Astrocyte of the cerebellum (primary cell): Measurements from ENCODE around the gene PNKP.

ENCODE experiments used
- DNase-seq: peaks from one replicate; pipeline ENCODE4 v3.0.0-alpha.2; 2011; ENCODE audit warnings: low read depth
- H3K4me3 ChIP-seq: 2 replicates; pipeline ENCODE4 v1.5.1; 2011; ENCODE audit warnings: mild to moderate bottlenecking, low read depth, low read length, moderate library complexity
- in situ Hi-C: cut with HindIII; loops from 2 replicates; pipeline ENCODE4 v1.10.0; 2017; ENCODE audit warnings: low sequenced_read_pairs
- TF ChIP-seq, protein P1 (sequence below): IDR thresholded peaks from 2 replicates; pipeline ENCODE4 v1.5.1; 2012; ENCODE audit warnings: low read length, low read depth, moderate library complexity, mild to moderate bottlenecking; ENCODE audit errors: missing control alignments

The PNKP gene

DNA sequence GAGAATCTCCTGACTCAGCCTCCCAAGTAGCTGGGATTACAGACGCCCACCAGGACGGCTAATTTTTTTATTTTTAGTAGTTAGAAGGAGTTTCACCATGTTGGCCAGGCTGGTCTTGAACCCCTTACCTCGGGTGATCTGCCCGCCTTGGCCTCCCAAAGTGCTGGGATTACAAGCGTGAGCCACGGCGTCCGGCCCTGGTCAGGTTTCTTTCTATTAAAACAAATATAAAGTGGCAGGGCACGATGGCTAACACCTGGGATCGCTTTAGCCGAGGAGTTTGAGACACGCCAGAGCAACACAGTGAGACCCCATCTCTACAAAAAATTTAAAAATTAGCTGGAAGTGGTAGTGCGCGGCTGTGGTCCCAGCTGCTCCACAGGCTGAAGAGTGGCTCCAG, 50.8 kb downstream of the PNKP start:
- H3K4me3 ChIP-seq, result no peak overlapping the region
- TF ChIP-seq, protein P1, sequence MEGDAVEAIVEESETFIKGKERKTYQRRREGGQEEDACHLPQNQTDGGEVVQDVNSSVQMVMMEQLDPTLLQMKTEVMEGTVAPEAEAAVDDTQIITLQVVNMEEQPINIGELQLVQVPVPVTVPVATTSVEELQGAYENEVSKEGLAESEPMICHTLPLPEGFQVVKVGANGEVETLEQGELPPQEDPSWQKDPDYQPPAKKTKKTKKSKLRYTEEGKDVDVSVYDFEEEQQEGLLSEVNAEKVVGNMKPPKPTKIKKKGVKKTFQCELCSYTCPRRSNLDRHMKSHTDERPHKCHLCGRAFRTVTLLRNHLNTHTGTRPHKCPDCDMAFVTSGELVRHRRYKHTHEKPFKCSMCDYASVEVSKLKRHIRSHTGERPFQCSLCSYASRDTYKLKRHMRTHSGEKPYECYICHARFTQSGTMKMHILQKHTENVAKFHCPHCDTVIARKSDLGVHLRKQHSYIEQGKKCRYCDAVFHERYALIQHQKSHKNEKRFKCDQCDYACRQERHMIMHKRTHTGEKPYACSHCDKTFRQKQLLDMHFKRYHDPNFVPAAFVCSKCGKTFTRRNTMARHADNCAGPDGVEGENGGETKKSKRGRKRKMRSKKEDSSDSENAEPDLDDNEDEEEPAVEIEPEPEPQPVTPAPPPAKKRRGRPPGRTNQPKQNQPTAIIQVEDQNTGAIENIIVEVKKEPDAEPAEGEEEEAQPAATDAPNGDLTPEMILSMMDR, result no peak
- DNase-seq, result no peak
- in situ Hi-C loops, result no loop called here

DNA sequence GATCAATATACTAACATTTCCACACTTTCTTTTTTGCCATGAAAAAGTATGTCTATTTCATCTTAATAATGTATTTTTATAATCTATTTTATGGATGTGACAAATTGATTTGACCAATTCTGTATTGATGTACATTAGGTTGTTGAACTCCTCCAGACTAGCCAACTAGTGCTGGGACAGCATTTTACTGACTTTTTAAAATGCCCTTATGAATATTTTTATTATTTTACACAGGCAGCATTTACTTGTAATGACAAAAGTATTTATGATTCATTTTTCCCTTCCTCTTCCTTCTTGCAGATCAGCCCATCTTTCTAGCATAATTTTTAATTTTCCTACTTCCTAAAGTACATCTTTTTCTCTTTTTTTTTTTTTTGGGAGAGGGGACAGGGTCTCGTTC, 53.4 kb downstream of the PNKP start:
- no peak for DNase-seq
- no peak overlapping the region for H3K4me3 ChIP-seq
- in situ Hi-C loops, result no loop called here
- TF ChIP-seq, protein P1, result no peak

DNA sequence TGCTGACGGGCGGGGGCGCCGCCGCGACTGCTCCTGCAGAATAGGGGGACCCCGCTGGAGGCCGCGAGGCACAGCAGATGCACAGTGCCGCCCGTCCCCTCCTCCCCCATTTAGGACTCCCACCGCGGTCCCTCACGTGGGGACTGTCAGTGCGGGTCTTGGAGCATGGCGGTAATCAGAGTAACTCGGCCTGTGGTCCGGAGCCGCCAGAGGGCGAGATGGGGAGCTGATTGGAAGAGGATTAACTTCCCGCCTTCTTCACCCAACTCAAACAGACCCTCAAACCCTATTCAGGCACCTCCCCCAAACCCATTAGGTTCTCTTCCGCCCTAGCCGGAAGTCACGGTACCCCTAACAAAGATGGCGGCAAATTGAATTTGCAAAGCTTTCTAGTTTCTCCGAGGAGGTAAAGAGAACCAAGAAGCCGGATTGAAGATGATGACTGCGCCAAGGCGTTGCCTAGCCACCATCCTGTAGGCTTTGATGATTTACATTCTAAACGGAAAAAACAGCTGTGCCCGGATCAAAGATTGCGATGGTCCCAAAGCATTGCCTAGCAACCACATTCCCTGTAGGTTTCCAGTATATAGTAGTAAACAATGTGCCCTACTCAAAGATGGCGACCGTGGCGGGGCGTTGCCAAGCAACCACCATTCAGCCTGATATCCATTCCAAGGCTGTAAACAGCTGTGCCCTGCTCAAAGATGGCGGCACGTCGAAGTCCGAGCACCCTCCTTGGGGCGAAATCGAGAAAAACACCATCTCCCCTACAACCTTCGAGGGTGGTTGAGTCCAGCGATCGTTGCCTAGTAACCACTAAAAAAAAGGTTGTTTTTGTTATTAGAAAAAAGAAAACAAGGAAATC, 54.1 kb downstream of the PNKP start, which contains the start of gene FUZ:
FUZ (minus strand) TSS at position 296 of the 865 bp plus-strand sequence; CDS start at position 110, 186 bp downstream.
- in situ Hi-C loops, result no loop called here
- peak within 1 kb of the TSS; percentile 84 for H3K4me3 ChIP-seq
- TF ChIP-seq, protein P1, result peak; percentile 42
- peak; percentile 98 for DNase-seq

DNA sequence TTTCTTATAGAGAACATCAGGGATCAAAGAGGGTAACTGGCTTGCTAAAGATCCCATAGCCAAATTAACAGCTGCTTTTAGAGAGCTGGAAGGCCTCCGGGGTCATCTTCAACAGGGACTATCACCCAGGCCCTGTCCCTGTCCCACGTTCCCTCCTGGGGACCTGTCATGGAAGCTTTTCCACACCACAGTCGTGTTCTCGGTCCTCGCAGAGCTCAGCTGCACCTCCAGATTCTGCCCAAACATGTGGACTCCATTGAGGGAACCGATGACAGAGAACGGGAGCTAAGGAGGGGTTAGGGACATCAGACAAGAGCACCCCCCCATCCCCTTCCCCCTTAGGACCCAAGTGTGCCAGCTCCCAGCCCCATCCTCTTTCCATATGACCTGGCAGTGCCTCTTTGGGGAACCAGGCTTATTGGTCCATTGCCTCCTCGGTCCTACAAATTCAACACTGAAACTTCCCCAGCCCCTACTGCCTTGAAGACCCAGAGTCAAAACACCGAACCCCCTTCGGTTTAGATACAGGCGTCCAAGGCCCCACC, 54.9 kb downstream of the PNKP start:
- no peak for DNase-seq
- in situ Hi-C loops, result no loop called here
- peak overlapping the region; percentile 84 for H3K4me3 ChIP-seq
- TF ChIP-seq, protein P1, result no peak

DNA sequence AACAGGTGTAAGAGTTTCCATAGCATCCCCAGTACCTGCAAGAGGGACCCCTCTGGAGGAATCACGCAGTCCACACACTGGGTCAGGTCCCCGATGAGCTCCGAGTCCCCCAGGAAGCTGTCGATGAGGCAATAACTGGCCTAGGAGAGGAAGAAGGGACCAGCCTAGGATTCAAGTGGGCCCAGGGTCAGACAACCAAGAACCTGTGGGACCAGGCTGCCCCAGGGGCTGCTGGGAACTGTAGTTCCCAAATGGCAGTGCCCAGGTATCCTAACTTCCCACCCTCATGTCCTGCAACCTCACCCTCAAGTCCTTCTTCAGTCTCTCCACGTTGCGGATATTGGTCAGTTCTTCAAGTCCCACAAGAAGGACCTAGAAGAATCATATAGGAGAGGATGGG, 56.0 kb downstream of the PNKP start:
- TF ChIP-seq, protein P1, result no peak
- no peak for DNase-seq

More for the DNA sequence above, 56.0 kb downstream of the PNKP start:
- H3K4me3 ChIP-seq, result no peak overlapping the region
- in situ Hi-C loops, result no loop called here
